Activated naive CD4-positive, alpha-beta T cell treated with anti-CD3 and anti-CD28 coated beads for 36 hours (primary cell): ENCODE measurements around the gene ABCC4. TPM values are rescaled to one million over a fixed set of nuclear protein-coding genes. Genes with fewer than 3 reads are reported as not detected.
"Not testable (repeated sequence)": the region's sequence is repeated elsewhere in the genome, so short reads cannot be mapped to it uniquely, and the experiment has no call there.

Experiments
- CTCF ChIA-PET: fragments of 350-600 bp; sonication (Branson Sonifier 250); formaldehyde crosslinking; loops from one replicate; lab custom pipeline; 2021; ENCODE audit warnings: antibody characterized with exemption; lab: Charles Lee
- DNase-seq: peaks from one replicate; pipeline ENCODE4 v3.0.0-alpha.2; 2020
- H3K27ac Mint-ChIP-seq: one replicate; pipeline ENCODE4 v1.8.0; 2021; ENCODE audit warnings: mild to moderate bottlenecking, mixed read lengths
- H3K27me3 Mint-ChIP-seq: one replicate; pipeline ENCODE4 v1.8.0; 2021; ENCODE audit warnings: low read depth, mixed read lengths
- H3K36me3 Mint-ChIP-seq: one replicate; pipeline ENCODE4 v1.8.0; 2021; ENCODE audit warnings: low read depth, mixed read lengths
- H3K4me1 Mint-ChIP-seq: one replicate; pipeline ENCODE4 v1.8.0; 2021; ENCODE audit warnings: low read depth, mixed read lengths
- H3K4me3 Mint-ChIP-seq: one replicate; pipeline ENCODE4 v1.8.0; 2021; ENCODE audit warnings: mild to moderate bottlenecking, moderate library complexity, mixed read lengths
- H3K9me3 Mint-ChIP-seq: one replicate; pipeline ENCODE4 v1.8.0; 2021; ENCODE audit warnings: mixed read lengths
- intact Hi-C: fragments of 100-400 bp; cut with micrococcal nuclease; formaldehyde crosslinking; loops from one replicate; pipeline ENCODE4 v1.15.1; 2023
- total RNA-seq, 2 experiments: library from RNA; stranded (reverse); gene quantifications; one replicate each; pipeline ENCODE4 v1.2.3, GENCODE V29; 2021

ABCC4 gene
- total RNA-seq, 2 experiments from 2014 or later = 8.0 to 8.1 TPM

DNA sequence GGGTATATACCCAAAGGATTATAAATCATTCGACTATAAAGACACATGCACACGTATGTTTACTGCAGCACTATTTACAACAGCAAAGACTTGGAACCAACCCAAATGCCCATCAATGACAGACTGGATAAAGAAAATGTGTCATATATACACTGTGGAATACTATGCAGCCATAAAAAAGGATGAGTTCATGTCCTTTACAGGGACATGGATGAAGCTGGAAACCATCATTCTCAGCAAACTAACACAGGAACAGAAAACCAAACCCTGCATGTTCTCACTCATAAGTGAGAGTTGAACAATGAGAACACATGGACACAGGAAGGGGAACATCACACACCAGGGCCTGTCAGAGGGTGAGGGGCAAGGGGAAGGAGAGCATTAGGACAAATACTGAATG is 102.6 kb downstream of the ABCC4 start:
- not testable (repeated sequence) for H3K27ac Mint-ChIP-seq

DNA sequence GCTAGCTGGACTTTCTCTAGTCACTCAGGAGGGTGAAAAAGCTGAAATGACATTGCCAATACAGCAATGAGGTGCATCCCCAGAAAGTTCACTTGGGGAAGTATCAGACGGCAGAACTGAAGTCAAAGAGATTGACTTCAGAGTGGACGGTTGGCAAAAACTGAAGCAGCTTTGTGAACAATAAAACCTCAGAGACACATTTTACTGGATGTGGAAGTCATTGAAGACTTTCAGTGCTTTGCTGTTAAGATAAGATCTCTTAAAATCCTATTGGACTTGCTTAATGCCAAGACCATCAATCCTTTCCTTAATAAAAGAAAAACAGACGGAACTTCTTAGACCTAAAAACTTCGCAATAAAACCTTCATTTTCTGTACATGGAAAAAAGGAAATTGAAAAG is 103.7 kb downstream of the ABCC4 start:
- Mint-ChIP-seq H3K27ac (no peak overlapping the region), H3K4me3 (no peak overlapping the region), H3K9me3 (peaks cover 3% of the 10 kb centered on the region), H3K4me1 (peaks cover 5% of the 10 kb centered on the region), H3K27me3 (no peaks in the 10 kb centered on the region), H3K36me3 (peaks cover 42% of the 10 kb centered on the region)
- intact Hi-C loops = no loop called here
- CTCF ChIA-PET = interaction anchor here (0.8 to 1.0 kb wide), 2 partner anchors 107 to 183 kb away, joined by 5 read pairs; no protein-coding TSS in a partner anchor
- no peak for DNase-seq

More for the DNA sequence above, 102.6 kb downstream of the ABCC4 start:
- peaks cover 42% of the 10 kb centered on the region for H3K36me3 Mint-ChIP-seq
- H3K4me3 Mint-ChIP-seq, H3K4me1 Mint-ChIP-seq, intact Hi-C loops, H3K27me3 Mint-ChIP-seq, DNase-seq, CTCF ChIA-PET, H3K9me3 Mint-ChIP-seq: not testable (repeated sequence)

DNA sequence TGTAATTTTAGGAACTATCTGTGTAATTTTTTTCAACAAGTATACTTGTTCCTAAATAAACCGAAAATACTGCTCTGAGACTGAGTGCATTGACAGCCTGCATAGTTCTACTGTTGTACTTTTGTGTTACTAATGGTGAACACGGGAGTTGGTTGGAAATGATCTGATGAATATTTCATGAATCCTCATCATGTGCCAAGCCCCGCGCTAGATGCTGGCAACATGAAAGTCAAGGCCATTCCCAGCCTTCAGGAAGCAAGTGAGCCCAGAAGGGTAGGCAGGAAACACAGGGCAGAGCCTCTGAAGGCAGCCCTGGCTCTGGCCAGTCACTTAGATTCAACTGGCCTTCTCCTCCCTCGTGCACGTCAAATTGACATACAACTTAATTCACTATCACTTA is 106.1 kb downstream of the ABCC4 start:
- DNase-seq = no peak
- H3K27ac Mint-ChIP-seq = no peak overlapping the region
- no peaks in the 10 kb centered on the region for H3K27me3 Mint-ChIP-seq
- H3K4me1 Mint-ChIP-seq = peaks cover 5% of the 10 kb centered on the region
- peaks cover 32% of the 10 kb centered on the region for H3K36me3 Mint-ChIP-seq
- CTCF ChIA-PET = interaction anchor here (1.6 kb wide), 1 partner anchor 209 kb away, joined by 5 read pairs; no protein-coding TSS in a partner anchor
- no peak overlapping the region for H3K4me3 Mint-ChIP-seq
- intact Hi-C loops = no loop called here
- H3K9me3 Mint-ChIP-seq = peaks cover 3% of the 10 kb centered on the region

DNA sequence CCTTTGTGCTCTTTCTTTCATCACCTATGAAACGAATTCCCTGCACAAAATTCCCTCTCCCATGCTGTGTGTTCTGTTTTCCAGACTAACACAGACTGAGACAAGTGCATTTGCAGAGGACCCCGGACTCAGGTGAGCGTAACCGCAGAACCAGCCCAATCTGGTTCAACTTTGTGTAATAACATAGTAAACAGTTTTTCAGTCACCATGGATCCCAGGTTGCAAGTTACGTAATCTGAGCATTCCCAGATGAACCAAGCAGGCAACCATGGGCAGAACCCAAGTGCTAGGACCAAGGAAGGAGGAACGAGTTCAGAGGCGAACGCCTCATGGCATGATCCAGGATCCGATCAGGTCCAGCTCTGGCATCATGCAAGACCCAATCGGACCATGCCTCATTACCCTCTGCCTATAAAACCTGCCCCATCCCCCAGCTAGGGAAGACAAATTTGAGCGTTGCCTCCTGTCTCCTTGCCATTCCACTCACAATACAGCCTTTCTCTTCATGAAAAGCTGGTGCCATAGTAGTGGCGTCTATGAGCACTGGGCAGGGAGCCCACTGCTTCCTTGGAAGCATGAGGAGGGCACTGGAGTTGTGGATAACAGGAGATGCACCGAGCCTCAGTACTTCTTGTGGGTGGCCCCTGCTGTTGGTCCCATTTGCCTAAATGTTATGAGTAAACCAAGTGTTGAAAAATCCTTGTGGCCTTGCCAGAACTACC is 107.6 kb downstream of the ABCC4 start:
- Mint-ChIP-seq H3K4me3 (no peak overlapping the region), H3K4me1 (peaks cover 10% of the 10 kb centered on the region), H3K27me3 (no peaks in the 10 kb centered on the region), H3K36me3 (peaks cover 20% of the 10 kb centered on the region), H3K27ac (no peak overlapping the region), H3K9me3 (peaks cover 2% of the 10 kb centered on the region)
- CTCF ChIA-PET = interaction anchor here (8.6 to 8.7 kb wide), 2 partner anchors 186 to 210 kb away, joined by 146 to 192 read pairs; no protein-coding TSS in a partner anchor
- DNase-seq = no peak
- intact Hi-C loops = loop anchor here (5.0 kb wide), 1 partner anchor 359 kb away; the partner anchor contains the start of gene CLDN10

DNA sequence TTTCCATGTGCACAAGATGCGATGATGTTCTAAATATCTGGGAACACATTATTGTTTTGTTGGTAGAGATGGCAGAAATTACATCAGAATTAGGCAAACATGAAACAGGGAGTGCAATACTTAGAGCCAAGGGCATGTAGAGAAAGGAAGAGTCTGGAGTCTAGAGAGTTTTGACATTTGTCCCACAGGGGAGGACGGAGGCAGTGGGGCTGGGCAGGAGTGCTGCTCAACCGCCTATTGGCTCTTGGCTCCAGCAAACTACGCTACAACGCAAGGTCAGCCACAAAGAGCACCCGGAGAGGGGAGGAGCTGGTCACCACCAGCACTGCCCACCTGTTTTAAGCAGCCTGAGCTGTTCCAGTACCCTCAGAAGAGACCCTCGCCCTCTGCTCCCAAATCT is 108.3 kb downstream of the ABCC4 start:
- intact Hi-C loops = loop anchor here (5.0 kb wide), 1 partner anchor 359 kb away; the partner anchor contains the start of gene CLDN10
- DNase-seq = no peak
- Mint-ChIP-seq H3K27ac (no peak overlapping the region), H3K27me3 (no peaks in the 10 kb centered on the region), H3K9me3 (no peaks in the 10 kb centered on the region), H3K36me3 (peaks cover 17% of the 10 kb centered on the region), H3K4me3 (no peak overlapping the region), H3K4me1 (peaks cover 8% of the 10 kb centered on the region)
- CTCF ChIA-PET = interaction anchor here (0.7 to 8.7 kb wide), 9 partner anchors 16 to 283 kb away, joined by 3 to 192 read pairs (median 4); no protein-coding TSS in a partner anchor

DNA sequence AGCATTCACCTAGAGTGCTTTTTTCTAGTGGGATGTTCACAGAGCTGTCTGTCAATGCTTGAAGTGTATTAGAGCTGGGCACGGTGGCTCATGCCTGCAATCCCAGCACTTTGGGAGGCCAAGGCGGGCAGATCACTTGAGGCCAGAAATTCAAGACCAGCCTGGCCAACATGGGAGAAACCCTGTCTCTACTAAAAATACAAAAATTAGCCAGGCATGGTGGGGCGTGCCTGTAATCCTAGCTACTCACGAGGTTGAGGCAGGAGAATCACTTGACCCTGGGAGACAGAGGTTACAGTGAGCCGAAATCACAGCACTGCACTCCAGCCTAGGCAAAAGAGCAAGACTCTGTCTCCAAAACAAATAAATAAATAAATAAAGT is 108.7 kb downstream of the ABCC4 start:
- not testable (repeated sequence) for H3K4me3 Mint-ChIP-seq, H3K9me3 Mint-ChIP-seq, H3K27me3 Mint-ChIP-seq, H3K27ac Mint-ChIP-seq, H3K4me1 Mint-ChIP-seq, DNase-seq
- CTCF ChIA-PET = interaction anchor here (0.6 to 8.7 kb wide), 18 partner anchors 10 to 283 kb away, joined by 3 to 192 read pairs (median 4); no protein-coding TSS in a partner anchor
- peaks cover 15% of the 10 kb centered on the region for H3K36me3 Mint-ChIP-seq
- intact Hi-C loops = loop anchor here (5.0 kb wide), 1 partner anchor 360 kb away; the partner anchor contains the start of gene CLDN10

DNA sequence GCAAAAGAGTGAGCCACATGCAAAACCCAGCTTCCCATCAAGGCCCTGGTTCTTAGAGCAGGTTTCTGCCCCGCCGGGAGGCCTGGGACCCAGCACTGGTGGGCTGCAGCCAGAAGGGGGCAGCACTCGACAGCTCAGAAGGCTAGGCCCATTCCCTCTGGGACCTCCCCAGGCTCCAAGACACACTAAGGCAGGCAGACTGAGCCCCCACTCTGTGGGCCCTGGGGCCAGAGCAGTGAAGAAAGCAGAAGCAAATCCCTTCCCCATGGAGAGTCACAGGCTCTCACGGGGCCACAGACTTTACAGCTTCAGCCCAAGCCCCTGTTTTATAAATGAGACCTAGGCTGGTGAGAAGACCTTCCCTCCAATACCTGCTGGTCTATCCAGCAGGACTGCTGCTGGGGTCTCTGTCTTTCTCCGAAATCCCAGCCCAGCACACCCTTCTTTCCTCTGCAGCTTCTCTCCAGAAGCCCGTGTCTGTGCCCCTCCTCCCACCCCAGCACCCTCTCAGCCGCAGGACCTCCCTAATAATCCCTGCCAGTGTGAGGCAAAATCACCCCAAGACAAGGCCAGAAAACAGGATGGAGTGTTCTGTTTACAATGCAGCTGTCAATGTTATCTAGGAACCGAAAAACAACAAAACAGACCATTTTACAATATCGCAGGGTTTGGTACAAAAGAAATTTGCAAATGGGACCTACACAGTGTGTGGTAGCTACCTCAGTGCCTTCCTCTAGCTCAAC is 109.3 kb downstream of the ABCC4 start:
- H3K9me3 Mint-ChIP-seq = no peaks in the 10 kb centered on the region
- CTCF ChIA-PET = interaction anchor here (0.6 to 8.7 kb wide), 26 partner anchors 10 to 284 kb away, joined by 3 to 192 read pairs (median 4); no protein-coding TSS in a partner anchor
- peaks cover 5% of the 10 kb centered on the region for H3K4me1 Mint-ChIP-seq
- H3K27me3 Mint-ChIP-seq = no peaks in the 10 kb centered on the region
- H3K36me3 Mint-ChIP-seq = peaks cover 15% of the 10 kb centered on the region
- intact Hi-C loops = loop anchor here (5.0 kb wide), 1 partner anchor 360 kb away; the partner anchor contains the start of gene CLDN10
- H3K4me3 Mint-ChIP-seq = no peak overlapping the region
- no peak overlapping the region for H3K27ac Mint-ChIP-seq
- DNase-seq = peak; percentile 82

DNA sequence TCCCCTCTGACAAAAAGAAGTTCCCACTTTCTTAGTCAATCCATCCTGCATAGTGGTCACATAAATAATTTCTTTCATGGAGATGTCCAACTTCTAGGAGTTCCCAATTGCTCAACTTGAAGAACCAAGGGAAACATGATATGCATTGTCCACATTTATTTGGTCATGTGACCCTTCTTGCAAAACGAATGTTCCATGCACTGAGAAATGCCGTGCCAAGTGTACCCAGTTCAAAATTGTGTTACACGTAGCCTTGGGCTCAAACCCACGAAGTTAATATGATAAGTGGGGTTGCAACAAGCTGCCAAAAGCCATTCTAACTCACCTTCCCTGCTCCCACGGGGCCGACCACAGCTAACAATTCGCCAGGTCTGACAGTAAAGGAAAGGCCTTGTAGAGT is 113.1 kb downstream of the ABCC4 start:
- CTCF ChIA-PET = interaction anchor here (0.6 to 8.7 kb wide), 7 partner anchors 25 to 284 kb away, joined by 3 to 192 read pairs (median 6); no protein-coding TSS in a partner anchor
- intact Hi-C loops = loop anchor here (5.0 kb wide), 2 partner anchors 481 to 751 kb away; no protein-coding TSS in a partner anchor
- no peak overlapping the region for H3K27ac Mint-ChIP-seq
- H3K36me3 Mint-ChIP-seq = peaks cover 5% of the 10 kb centered on the region
- no peak overlapping the region for H3K4me3 Mint-ChIP-seq
- no peaks in the 10 kb centered on the region for H3K9me3 Mint-ChIP-seq
- DNase-seq = no peak
- H3K4me1 Mint-ChIP-seq = peaks cover 41% of the 10 kb centered on the region
- H3K27me3 Mint-ChIP-seq = no peaks in the 10 kb centered on the region

DNA sequence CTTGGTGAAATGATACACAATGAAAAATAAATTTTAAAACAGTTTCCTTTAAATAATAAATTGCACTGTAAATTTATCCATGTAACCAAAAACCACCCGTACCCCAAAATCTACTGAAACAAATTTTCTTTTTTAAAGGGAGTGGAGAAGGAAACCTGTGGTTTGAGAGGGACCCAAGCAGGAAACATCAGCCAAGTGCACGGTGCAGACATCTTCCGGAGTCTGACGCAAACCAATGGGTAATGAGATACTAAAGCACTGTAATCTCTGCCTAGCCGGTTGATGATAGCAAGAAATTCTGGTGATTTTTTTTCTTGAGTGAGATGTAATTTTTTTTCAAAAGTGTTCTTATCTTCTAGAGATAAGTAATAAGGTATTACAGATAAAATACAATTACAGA is 115.4 kb downstream of the ABCC4 start:
- Mint-ChIP-seq H3K27me3 (no peaks in the 10 kb centered on the region), H3K27ac (peak overlapping the region; percentile 86), H3K4me3 (peak overlapping the region; percentile 20), H3K36me3 (peaks cover 6% of the 10 kb centered on the region), H3K9me3 (no peaks in the 10 kb centered on the region), H3K4me1 (peaks cover 54% of the 10 kb centered on the region)
- CTCF ChIA-PET = interaction anchor here (8.6 to 8.7 kb wide), 2 partner anchors 194 to 218 kb away, joined by 146 to 192 read pairs; no protein-coding TSS in a partner anchor
- intact Hi-C loops = loop anchor here (2.0 to 5.0 kb wide), 5 partner anchors 115 to 749 kb away; partner anchors contain the start of genes ABCC4 and DNAJC3
- peak; percentile 64 for DNase-seq

DNA sequence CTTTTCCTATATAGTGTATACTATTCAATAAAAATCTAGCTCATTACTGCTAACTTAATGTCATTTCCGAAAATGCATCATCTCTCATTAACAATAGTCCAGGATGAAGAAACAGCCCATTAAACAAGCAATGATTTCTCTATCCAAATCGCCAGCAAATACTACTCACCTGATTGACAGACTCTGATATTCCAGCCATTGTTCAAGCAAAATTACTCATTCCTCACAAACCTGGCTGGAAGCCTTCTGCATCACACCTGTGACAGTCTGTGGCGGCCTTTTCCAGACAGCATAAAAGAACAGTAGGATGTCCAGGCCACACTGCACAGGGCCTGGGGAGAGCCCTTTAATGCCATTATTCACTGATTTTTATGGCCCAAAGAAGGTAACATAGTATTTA is 115.9 kb downstream of the ABCC4 start:
- intact Hi-C loops = loop anchor here (2.0 to 5.0 kb wide), 4 partner anchors 115 to 748 kb away; partner anchors contain the start of genes ABCC4 and DNAJC3
- Mint-ChIP-seq H3K36me3 (peaks cover 12% of the 10 kb centered on the region), H3K27me3 (no peaks in the 10 kb centered on the region), H3K9me3 (no peaks in the 10 kb centered on the region), H3K4me3 (no peak overlapping the region), H3K27ac (peak overlapping the region; percentile 86), H3K4me1 (peaks cover 58% of the 10 kb centered on the region)
- DNase-seq = peak; percentile 19
- CTCF ChIA-PET = interaction anchor here (0.7 to 1.6 kb wide), 3 partner anchors 195 to 817 kb away, joined by 5 to 10 read pairs (median 6); no protein-coding TSS in a partner anchor

DNA sequence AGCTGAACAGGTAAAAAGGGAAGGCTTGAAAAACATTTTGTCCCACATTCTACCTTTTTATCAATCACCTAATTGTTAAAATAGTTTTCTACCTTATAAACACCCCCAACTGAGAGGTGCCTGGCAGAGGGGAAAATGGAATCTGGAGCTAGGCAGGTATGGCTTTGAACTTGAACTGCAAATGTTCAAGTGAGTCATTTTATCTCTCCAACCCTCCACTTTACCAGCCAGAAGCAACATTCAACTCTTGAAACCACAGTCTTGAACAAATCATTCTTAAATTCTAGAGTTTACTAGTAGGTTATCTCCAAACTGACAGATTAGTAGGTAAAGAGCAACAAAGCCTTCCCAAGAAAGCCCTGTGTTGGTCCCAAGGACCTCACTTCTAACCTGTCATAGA is 116.9 kb downstream of the ABCC4 start:
- intact Hi-C loops = loop anchor here (1.0 to 5.0 kb wide), 7 partner anchors 34 to 765 kb away; partner anchors contain the start of genes ABCC4 and DNAJC3
- Mint-ChIP-seq H3K4me3 (no peak overlapping the region), H3K36me3 (peaks cover 21% of the 10 kb centered on the region), H3K9me3 (peaks cover 8% of the 10 kb centered on the region), H3K27ac (peak overlapping the region; percentile 86), H3K27me3 (no peaks in the 10 kb centered on the region), H3K4me1 (peaks cover 54% of the 10 kb centered on the region)
- peak; percentile 51 for DNase-seq
- CTCF ChIA-PET = interaction anchor here (1.5 to 1.6 kb wide), 2 partner anchors 196 to 220 kb away, joined by 6 to 10 read pairs; no protein-coding TSS in a partner anchor
